Measurements from ENCODE around the gene IGFL1.

DNA sequence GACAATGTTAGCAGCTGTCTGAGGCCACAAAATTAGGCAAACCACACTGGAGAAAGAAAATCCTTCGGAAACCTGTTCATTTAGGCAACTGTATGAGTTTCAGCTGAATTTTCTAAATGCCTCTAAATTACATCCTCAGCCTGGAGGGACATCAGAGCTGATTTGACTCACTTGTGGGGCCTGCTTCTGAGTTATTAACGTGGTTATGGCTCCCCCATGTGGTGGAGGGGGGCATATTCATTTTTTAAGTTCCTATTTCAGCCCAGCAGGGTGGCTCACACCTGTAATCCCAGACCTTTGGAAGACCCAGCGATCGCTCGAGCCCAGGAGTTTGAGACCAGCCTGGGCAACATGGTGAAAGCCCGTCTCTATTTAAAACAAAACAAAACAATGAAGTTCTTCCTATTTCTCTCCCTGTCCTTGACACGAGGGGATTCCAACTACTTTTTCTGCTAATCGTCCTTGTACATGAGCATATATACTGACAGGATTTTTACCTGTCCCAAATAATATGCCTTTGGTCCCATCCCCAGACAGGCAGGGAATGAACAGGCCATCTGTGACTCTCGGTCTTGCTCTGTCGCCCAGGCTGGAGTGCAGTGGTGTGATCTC lies 35.8 kb downstream of the IGFL1 start:
- TF ChIP-seq, protein P1, sequence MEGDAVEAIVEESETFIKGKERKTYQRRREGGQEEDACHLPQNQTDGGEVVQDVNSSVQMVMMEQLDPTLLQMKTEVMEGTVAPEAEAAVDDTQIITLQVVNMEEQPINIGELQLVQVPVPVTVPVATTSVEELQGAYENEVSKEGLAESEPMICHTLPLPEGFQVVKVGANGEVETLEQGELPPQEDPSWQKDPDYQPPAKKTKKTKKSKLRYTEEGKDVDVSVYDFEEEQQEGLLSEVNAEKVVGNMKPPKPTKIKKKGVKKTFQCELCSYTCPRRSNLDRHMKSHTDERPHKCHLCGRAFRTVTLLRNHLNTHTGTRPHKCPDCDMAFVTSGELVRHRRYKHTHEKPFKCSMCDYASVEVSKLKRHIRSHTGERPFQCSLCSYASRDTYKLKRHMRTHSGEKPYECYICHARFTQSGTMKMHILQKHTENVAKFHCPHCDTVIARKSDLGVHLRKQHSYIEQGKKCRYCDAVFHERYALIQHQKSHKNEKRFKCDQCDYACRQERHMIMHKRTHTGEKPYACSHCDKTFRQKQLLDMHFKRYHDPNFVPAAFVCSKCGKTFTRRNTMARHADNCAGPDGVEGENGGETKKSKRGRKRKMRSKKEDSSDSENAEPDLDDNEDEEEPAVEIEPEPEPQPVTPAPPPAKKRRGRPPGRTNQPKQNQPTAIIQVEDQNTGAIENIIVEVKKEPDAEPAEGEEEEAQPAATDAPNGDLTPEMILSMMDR (IDR thresholded peaks at IDR 0.05 in 2 of 3, conservative IDR thresholded peaks at IDR 0.05 in 1 of 3; ENCODE audit: borderline replicate concordance in 1 of 3, insufficient read depth in 1 of 3, low read depth in 2 of 3, low read length in 2 of 3) = peak; percentile 65 to 96 (median 82)
- no peak for TF ChIP-seq ELF1 (IDR thresholded peaks at IDR 0.05; ENCODE audit: borderline replicate concordance, low read depth)
